Natural killer cell (primary cell): ENCODE measurements around the gene TRAM2. TPM values are rescaled to one million over a fixed set of nuclear protein-coding genes. Genes with fewer than 3 reads are reported as not detected.

Source experiments
- ATAC-seq, 3 donors: fragments of 150-1000 bp in 2 of 3; fragments of 200-7000 bp in 1 of 3; cut with Tn5 transposase; 1 replicate in 1 of 3; 2 replicates in 2 of 3; pipeline ENCODE4 v1.10.0; 2021; ENCODE audit warnings: mild to moderate bottlenecking in 2 of 3, moderate library complexity in 2 of 3
- DNase-seq, 2 donors: peaks; one replicate each; pipeline versions ENCODE4 v3.0.0 to v3.0.0-alpha.2; 2013 to 2021; ENCODE audit warnings: mixed read lengths in 1 of 2
- H3K27ac ChIP-seq: one replicate; pipeline ENCODE4 v1.5.1; 2013; ENCODE audit warnings: mild to moderate bottlenecking, low read length
- H3K27me3 ChIP-seq: one replicate; pipeline ENCODE4 v1.6.1; 2013; ENCODE audit warnings: low read length; ENCODE audit not compliant: control insufficient read depth, insufficient read depth
- H3K36me3 ChIP-seq: one replicate; pipeline ENCODE4 v1.6.1; 2013; ENCODE audit warnings: low read length; ENCODE audit not compliant: control insufficient read depth, insufficient read depth
- H3K4me1 ChIP-seq: one replicate; pipeline ENCODE4 v1.6.1; 2013; ENCODE audit warnings: low read length; ENCODE audit not compliant: control insufficient read depth, insufficient read depth
- H3K4me3 ChIP-seq: one replicate; pipeline ENCODE4 v1.5.1; 2013; ENCODE audit warnings: low read length
- H3K9me3 ChIP-seq: one replicate; pipeline ENCODE4 v1.6.1; 2013; ENCODE audit warnings: low read length; ENCODE audit not compliant: control insufficient read depth, insufficient read depth
- H3K27ac Mint-ChIP-seq, 2 donors: one replicate each; pipeline ENCODE4 v1.8.0; 2022; ENCODE audit warnings: mild to moderate bottlenecking in 2 of 2, mixed read lengths in 2 of 2, moderate library complexity in 1 of 2
- H3K27me3 Mint-ChIP-seq, 2 donors: one replicate each; pipeline ENCODE4 v1.8.0; 2022; ENCODE audit warnings: low read depth in 2 of 2, mixed read lengths in 2 of 2
- H3K36me3 Mint-ChIP-seq: one replicate; pipeline ENCODE4 v1.8.0; 2022; ENCODE audit warnings: mixed read lengths
- H3K4me1 Mint-ChIP-seq, 2 donors: one replicate each; pipeline ENCODE4 v1.8.0; 2022; ENCODE audit warnings: mixed read lengths in 2 of 2
- H3K4me3 Mint-ChIP-seq: one replicate; pipeline ENCODE4 v1.8.0; 2022; ENCODE audit warnings: mild to moderate bottlenecking, moderate library complexity, mixed read lengths
- H3K9me3 Mint-ChIP-seq, 2 donors: one replicate each; pipeline ENCODE4 v1.8.0; 2022; ENCODE audit warnings: mixed read lengths in 2 of 2
- CTCF ChIP-seq: fragments of 200-600 bp; IDR thresholded peaks from one replicate; pipeline ENCODE4 v1.8.0; 2022; ENCODE audit warnings: antibody characterized with exemption
- WGBS: methylation state at CpG from one replicate; pipeline ENCODE4 v1.1.7; 2013; ENCODE audit warnings: missing lambda C conversion rate; ENCODE audit not compliant: insufficient coverage; 5-methylcytosine and 5-hydroxymethylcytosine counted together
- intact Hi-C: fragments of 100-400 bp; cut with micrococcal nuclease; formaldehyde crosslinking; loops from one replicate; pipeline ENCODE4 v1.14.2; 2022
- total RNA-seq, 4 donors: library from RNA; stranded (reverse); fragments of 120-200 nt in 1 of 4; gene quantifications; one replicate each; pipeline versions ENCODE4 v1.2.3 to v1.2.4, GENCODE V29; 2013 to 2022

TRAM2 gene
- total RNA-seq, 3 donors from 2014 or later (not counting 1 experiment from before 2014, with no cell fraction given): 16.2 to 20.0 (median 19.2) TPM

GRCh38 chr6:52522151-52522626 is 54.7 kb downstream of the TRAM2 start:
- no peak overlapping the region for H3K4me3 ChIP-seq
- Mint-ChIP-seq H3K27me3 (no peaks in the 10 kb centered on the region), H3K27ac (no peak overlapping the region), H3K4me1 (peaks cover 14 to 67% of the 10 kb centered on the region in 2 donors), H3K4me3 (no peak overlapping the region), H3K36me3 (no peaks in the 10 kb centered on the region), H3K9me3 (no peaks in the 10 kb centered on the region)
- no peaks in the 10 kb centered on the region for H3K4me1 ChIP-seq
- no peaks in the 10 kb centered on the region for H3K27me3 ChIP-seq
- DNase-seq: no peak
- no peak for TF ChIP-seq CTCF
- H3K27ac ChIP-seq: no peak overlapping the region
- H3K9me3 ChIP-seq: no peaks in the 10 kb centered on the region
- ATAC-seq: no peak
- intact Hi-C loops: no loop called here
- 79% methylated on average over 7 of the region's 7 CpGs for WGBS
- no peaks in the 10 kb centered on the region for H3K36me3 ChIP-seq

GRCh38 chr6:52519618-52520017 is 57.2 kb downstream of the TRAM2 start:
- no peaks in the 10 kb centered on the region for H3K4me1 ChIP-seq
- WGBS: 90% methylated on average over 4 of the region's 4 CpGs
- Mint-ChIP-seq H3K9me3 (no peaks in the 10 kb centered on the region), H3K36me3 (peaks cover 11% of the 10 kb centered on the region), H3K27me3 (no peaks in the 10 kb centered on the region), H3K4me3 (no peak overlapping the region), H3K27ac (no peak overlapping the region), H3K4me1 (peaks cover 10 to 59% of the 10 kb centered on the region in 2 donors)
- no peaks in the 10 kb centered on the region for H3K27me3 ChIP-seq
- H3K9me3 ChIP-seq: no peaks in the 10 kb centered on the region
- ATAC-seq: no peak
- no peak overlapping the region for H3K27ac ChIP-seq
- intact Hi-C loops: no loop called here
- no peak overlapping the region for H3K4me3 ChIP-seq
- TF ChIP-seq CTCF: no peak
- H3K36me3 ChIP-seq: peaks cover 13% of the 10 kb centered on the region
- no peak for DNase-seq

GRCh38 chr6:52518279-52518945 is 58.4 kb downstream of the TRAM2 start:
- Histone ChIP-seq H3K4me1 (no peaks in the 10 kb centered on the region), H3K4me3 (no peak overlapping the region), H3K36me3 (peaks cover 22% of the 10 kb centered on the region), H3K9me3 (no peaks in the 10 kb centered on the region), H3K27ac (no peak overlapping the region), H3K27me3 (no peaks in the 10 kb centered on the region)
- no peaks in the 10 kb centered on the region for H3K9me3 Mint-ChIP-seq
- no peak overlapping the region for H3K27ac Mint-ChIP-seq
- intact Hi-C loops: no loop called here
- ATAC-seq: no peak
- no peak overlapping the region for H3K4me3 Mint-ChIP-seq
- peaks cover 15% of the 10 kb centered on the region for H3K36me3 Mint-ChIP-seq
- no peaks in the 10 kb centered on the region for H3K27me3 Mint-ChIP-seq
- DNase-seq: no peak
- no peak for TF ChIP-seq CTCF
- peaks cover 14 to 53% of the 10 kb centered on the region in 2 donors for H3K4me1 Mint-ChIP-seq
- 97% methylated on average over 13 of the region's 13 CpGs for WGBS
